ENCODE results near the gene ROR1. TPM values are rescaled to one million over a fixed set of nuclear protein-coding genes. Genes with fewer than 3 reads are reported as not detected.

ROR1 gene
- total and polyA plus RNA-seq, 3 experiments from 2014 or later: not detected

DNA sequence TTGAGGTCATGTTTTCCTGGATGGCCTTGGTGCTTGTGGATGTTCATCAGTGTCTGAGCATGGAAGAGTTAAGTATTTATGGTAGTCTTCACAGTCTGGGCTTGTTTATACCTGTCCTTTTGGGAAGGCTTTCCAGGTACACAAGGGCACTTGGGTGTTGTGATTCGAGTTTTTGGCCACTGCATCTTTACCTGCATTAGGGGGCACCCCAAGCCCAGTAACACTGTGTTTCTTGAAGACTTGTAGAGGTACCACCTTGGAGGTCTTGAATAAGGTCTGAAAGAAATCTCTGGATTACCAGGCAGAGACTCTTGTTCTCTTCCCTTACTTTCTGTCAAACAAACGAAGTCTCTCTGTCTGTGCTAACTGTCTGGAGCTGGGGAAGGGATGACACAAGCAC is 34.4 kb upstream of the ROR1 start:
- no peak overlapping the region for H3K27ac ChIP-seq (ENCODE audit: low read depth, low read length)
- Mint-ChIP-seq H3K27me3 (peaks cover 14 to 55% of the 10 kb centered on the region in 2 donors), H3K36me3 (no peaks in the 10 kb centered on the region), H3K9me3 (peaks cover 3 to 15% (median 10%) of the 10 kb centered on the region in 5 donors), H3K4me1 (peaks cover 0 to 1% (median 0%) of the 10 kb centered on the region in 3 donors), H3K27ac (no peak overlapping the region), H3K4me3 (no peak overlapping the region)
- no peaks in the 10 kb centered on the region for H3K36me3 ChIP-seq (ENCODE audit: insufficient read depth, low read length)
- H3K4me3 ChIP-seq (ENCODE audit: low read length): no peak overlapping the region
- CTCF ChIA-PET: no interaction called here
- H3K4me1 ChIP-seq (ENCODE audit: insufficient read depth, low read length): no peaks in the 10 kb centered on the region
- no peaks in the 10 kb centered on the region for H3K27me3 ChIP-seq (ENCODE audit: insufficient read depth, low read length, poor library complexity, severe bottlenecking)
- POLR2A ChIA-PET: no interaction called here
- no peak for DNase-seq
- H3K9me3 ChIP-seq (ENCODE audit: low read length): no peaks in the 10 kb centered on the region

DNA sequence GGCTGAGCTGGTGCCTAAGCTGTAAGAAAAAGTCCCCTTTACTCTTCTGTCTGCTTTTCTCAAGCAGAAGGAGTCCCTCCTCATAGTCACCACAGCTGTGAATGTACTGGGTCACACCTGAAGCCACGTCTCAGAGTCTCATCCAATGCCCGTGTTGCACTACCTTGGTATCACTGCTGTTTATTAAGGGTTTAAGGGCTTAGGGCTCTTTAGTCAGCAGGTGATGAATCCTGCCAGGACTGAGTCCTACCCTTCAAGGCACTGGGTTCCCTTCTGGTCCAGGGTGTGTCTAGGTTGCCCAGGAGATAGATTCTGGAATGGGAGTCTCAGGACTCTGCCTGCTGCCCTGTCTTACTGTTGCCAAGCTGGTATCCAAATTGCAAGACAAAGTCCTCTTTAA is 33.4 kb upstream of the ROR1 start:
- no peak for DNase-seq
- H3K4me1 Mint-ChIP-seq: peaks cover 0 to 1% (median 0%) of the 10 kb centered on the region in 3 donors
- no peak overlapping the region for H3K27ac ChIP-seq (ENCODE audit: low read depth, low read length)
- POLR2A ChIA-PET: no interaction called here
- H3K27ac Mint-ChIP-seq: no peak overlapping the region
- no peaks in the 10 kb centered on the region for H3K9me3 ChIP-seq (ENCODE audit: low read length)
- H3K4me3 ChIP-seq (ENCODE audit: low read length): no peak overlapping the region
- H3K9me3 Mint-ChIP-seq: peaks cover 3 to 13% (median 6%) of the 10 kb centered on the region in 5 donors
- no peaks in the 10 kb centered on the region for H3K36me3 ChIP-seq (ENCODE audit: insufficient read depth, low read length)
- no peaks in the 10 kb centered on the region for H3K4me1 ChIP-seq (ENCODE audit: insufficient read depth, low read length)
- H3K36me3 Mint-ChIP-seq: no peaks in the 10 kb centered on the region
- peaks cover 12 to 55% of the 10 kb centered on the region in 2 donors for H3K27me3 Mint-ChIP-seq
- H3K4me3 Mint-ChIP-seq: no peak overlapping the region
- CTCF ChIA-PET: no interaction called here
- H3K27me3 ChIP-seq (ENCODE audit: insufficient read depth, low read length, poor library complexity, severe bottlenecking): no peaks in the 10 kb centered on the region

DNA sequence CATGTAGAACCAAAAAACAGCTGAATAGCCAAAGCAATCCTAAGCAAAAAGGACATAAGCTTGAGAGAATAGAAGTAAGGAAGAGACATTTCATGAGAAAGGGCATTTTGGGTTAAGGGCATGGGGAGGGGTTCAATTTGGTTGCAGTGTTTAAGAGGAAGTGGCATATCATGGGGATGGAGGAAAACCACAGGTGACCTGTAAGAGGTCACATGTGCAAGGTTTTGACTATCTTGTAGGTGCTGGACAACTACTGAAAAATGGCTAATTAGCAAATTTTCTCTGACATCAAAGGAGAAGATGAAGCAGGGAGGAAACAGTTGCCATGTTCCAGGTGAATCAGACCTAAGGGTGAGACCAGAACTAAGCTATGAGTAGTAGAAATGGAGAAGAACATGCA is 31.3 kb upstream of the ROR1 start:
- Histone ChIP-seq H3K4me1 (ENCODE audit: insufficient read depth, low read length) (no peaks in the 10 kb centered on the region), H3K27ac (ENCODE audit: low read depth, low read length) (no peak overlapping the region), H3K36me3 (ENCODE audit: insufficient read depth, low read length) (no peaks in the 10 kb centered on the region), H3K9me3 (ENCODE audit: low read length) (no peaks in the 10 kb centered on the region), H3K4me3 (ENCODE audit: low read length) (no peak overlapping the region), H3K27me3 (ENCODE audit: insufficient read depth, low read length, poor library complexity, severe bottlenecking) (no peaks in the 10 kb centered on the region)
- Mint-ChIP-seq H3K27me3 (peaks cover 13 to 55% of the 10 kb centered on the region in 2 donors), H3K36me3 (no peaks in the 10 kb centered on the region), H3K4me1 (peaks cover 0 to 1% (median 0%) of the 10 kb centered on the region in 3 donors), H3K27ac (no peak overlapping the region), H3K9me3 (peaks cover 0 to 5% (median 0%) of the 10 kb centered on the region in 5 donors), H3K4me3 (no peak overlapping the region)
- POLR2A ChIA-PET: no interaction called here
- CTCF ChIA-PET: no interaction called here
- no peak for DNase-seq

DNA sequence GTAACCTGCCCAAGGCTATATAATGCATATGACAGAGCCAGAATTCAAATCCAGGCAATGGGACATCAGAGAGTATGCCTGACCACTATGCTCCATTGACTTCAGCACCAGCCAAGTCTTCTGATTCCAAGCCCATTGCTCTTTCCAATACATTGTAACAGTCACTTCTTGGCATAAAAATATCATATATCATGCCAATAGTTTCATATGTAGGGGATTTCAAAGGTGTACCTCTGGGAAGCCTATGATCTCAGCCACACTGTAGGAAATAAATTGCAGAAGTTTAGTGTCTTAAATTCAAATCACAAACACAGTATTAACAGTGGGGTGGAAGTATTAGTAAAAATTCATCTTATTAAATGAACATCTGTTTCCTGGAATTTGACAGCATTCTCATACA is 30.0 kb upstream of the ROR1 start:
- Histone ChIP-seq H3K27me3 (ENCODE audit: insufficient read depth, low read length, poor library complexity, severe bottlenecking) (no peaks in the 10 kb centered on the region), H3K36me3 (ENCODE audit: insufficient read depth, low read length) (no peaks in the 10 kb centered on the region), H3K9me3 (ENCODE audit: low read length) (no peaks in the 10 kb centered on the region), H3K4me1 (ENCODE audit: insufficient read depth, low read length) (no peaks in the 10 kb centered on the region), H3K27ac (ENCODE audit: low read depth, low read length) (no peak overlapping the region), H3K4me3 (ENCODE audit: low read length) (no peak overlapping the region)
- ChIA-PET CTCF (no interaction called here), POLR2A (no interaction called here)
- H3K27ac Mint-ChIP-seq: no peak overlapping the region
- peaks cover 0 to 5% (median 0%) of the 10 kb centered on the region in 5 donors for H3K9me3 Mint-ChIP-seq
- peaks cover 0 to 1% (median 0%) of the 10 kb centered on the region in 3 donors for H3K4me1 Mint-ChIP-seq
- H3K27me3 Mint-ChIP-seq: peaks cover 8 to 58% of the 10 kb centered on the region in 2 donors
- no peaks in the 10 kb centered on the region for H3K36me3 Mint-ChIP-seq
- H3K4me3 Mint-ChIP-seq: no peak overlapping the region
- no peak for DNase-seq

- Histone ChIP-seq H3K36me3 (ENCODE audit: insufficient read depth, low read length) (no peaks in the 10 kb centered on the region), H3K4me3 (ENCODE audit: low read length) (no peak overlapping the region), H3K4me1 (ENCODE audit: insufficient read depth, low read length) (no peaks in the 10 kb centered on the region), H3K9me3 (ENCODE audit: low read length) (no peaks in the 10 kb centered on the region), H3K27ac (ENCODE audit: low read depth, low read length) (no peak overlapping the region), H3K27me3 (ENCODE audit: insufficient read depth, low read length, poor library complexity, severe bottlenecking) (no peaks in the 10 kb centered on the region)
- CTCF ChIA-PET: no interaction called here
- Mint-ChIP-seq H3K4me1 (peaks cover 0 to 1% (median 0%) of the 10 kb centered on the region in 3 donors), H3K9me3 (no peaks in the 10 kb centered on the region), H3K36me3 (no peaks in the 10 kb centered on the region), H3K27ac (no peak overlapping the region), H3K4me3 (no peak overlapping the region), H3K27me3 (peaks cover 4 to 42% of the 10 kb centered on the region in 2 donors)
- POLR2A ChIA-PET: no interaction called here
- DNase-seq: no peak
Observed at GRCh38 chr1:63746129-63746864, 27.5 kb upstream of the ROR1 start.

- CTCF ChIA-PET: no interaction called here
- no peaks in the 10 kb centered on the region for H3K27me3 ChIP-seq (ENCODE audit: insufficient read depth, low read length, poor library complexity, severe bottlenecking)
- no peak for DNase-seq
- Mint-ChIP-seq H3K9me3 (no peaks in the 10 kb centered on the region), H3K36me3 (no peaks in the 10 kb centered on the region), H3K4me1 (no peaks in the 10 kb centered on the region), H3K27ac (no peak overlapping the region), H3K27me3 (peaks cover 1 to 36% of the 10 kb centered on the region in 2 donors), H3K4me3 (no peak overlapping the region)
- no peaks in the 10 kb centered on the region for H3K36me3 ChIP-seq (ENCODE audit: insufficient read depth, low read length)
- no peak overlapping the region for H3K27ac ChIP-seq (ENCODE audit: low read depth, low read length)
- no peaks in the 10 kb centered on the region for H3K9me3 ChIP-seq (ENCODE audit: low read length)
- no peaks in the 10 kb centered on the region for H3K4me1 ChIP-seq (ENCODE audit: insufficient read depth, low read length)
- no peak overlapping the region for H3K4me3 ChIP-seq (ENCODE audit: low read length)
- POLR2A ChIA-PET: no interaction called here
Observed at GRCh38 chr1:63747445-63747844, 26.4 kb upstream of the ROR1 start.

- H3K27me3 Mint-ChIP-seq: peaks cover 3 to 33% of the 10 kb centered on the region in 2 donors
- H3K4me1 Mint-ChIP-seq: no peaks in the 10 kb centered on the region
- DNase-seq: no peak
- ChIA-PET CTCF (interaction anchor here (1.4 kb wide), 1 partner anchor 12 kb away, joined by 3 read pairs; no protein-coding TSS in a partner anchor), POLR2A (no interaction called here)
- Histone ChIP-seq H3K4me3 (ENCODE audit: low read length) (no peak overlapping the region), H3K36me3 (ENCODE audit: insufficient read depth, low read length) (no peaks in the 10 kb centered on the region), H3K27me3 (ENCODE audit: insufficient read depth, low read length, poor library complexity, severe bottlenecking) (no peaks in the 10 kb centered on the region), H3K9me3 (ENCODE audit: low read length) (no peaks in the 10 kb centered on the region), H3K27ac (ENCODE audit: low read depth, low read length) (no peak overlapping the region), H3K4me1 (ENCODE audit: insufficient read depth, low read length) (no peaks in the 10 kb centered on the region)
- H3K36me3 Mint-ChIP-seq: no peaks in the 10 kb centered on the region
- no peak overlapping the region for H3K4me3 Mint-ChIP-seq
- H3K27ac Mint-ChIP-seq: no peak overlapping the region
- H3K9me3 Mint-ChIP-seq: peaks cover 0 to 2% (median 0%) of the 10 kb centered on the region in 5 donors
Observed at GRCh38 chr1:63748046-63748580, 25.7 kb upstream of the ROR1 start.

GRCh38 chr1:63748641-63749040 is 25.2 kb upstream of the ROR1 start:
- peaks cover 3 to 33% of the 10 kb centered on the region in 2 donors for H3K27me3 Mint-ChIP-seq
- no peak overlapping the region for H3K4me3 ChIP-seq (ENCODE audit: low read length)
- CTCF ChIA-PET: interaction anchor here (1.4 kb wide), 1 partner anchor 11 kb away, joined by 3 read pairs; no protein-coding TSS in a partner anchor
- POLR2A ChIA-PET: no interaction called here
- H3K27ac ChIP-seq (ENCODE audit: low read depth, low read length): no peak overlapping the region
- H3K4me1 ChIP-seq (ENCODE audit: insufficient read depth, low read length): no peaks in the 10 kb centered on the region
- no peak for DNase-seq
- no peak overlapping the region for H3K27ac Mint-ChIP-seq
- no peaks in the 10 kb centered on the region for H3K9me3 ChIP-seq (ENCODE audit: low read length)
- H3K27me3 ChIP-seq (ENCODE audit: insufficient read depth, low read length, poor library complexity, severe bottlenecking): no peaks in the 10 kb centered on the region
- no peaks in the 10 kb centered on the region for H3K4me1 Mint-ChIP-seq
- H3K36me3 ChIP-seq (ENCODE audit: insufficient read depth, low read length): no peaks in the 10 kb centered on the region
- H3K4me3 Mint-ChIP-seq: no peak overlapping the region
- H3K36me3 Mint-ChIP-seq: no peaks in the 10 kb centered on the region
- H3K9me3 Mint-ChIP-seq: peaks cover 0 to 2% (median 0%) of the 10 kb centered on the region in 5 donors

Data from CD8-positive, alpha-beta memory T cell (primary cell).